Fibroblast of lung (primary cell): ENCODE data around the gene SLC30A7. TPM values are rescaled to one million over a fixed set of nuclear protein-coding genes. Genes with fewer than 3 reads are reported as not detected.

Experiments
- DNase-seq, 2 donors: peaks; one replicate each; pipeline versions ENCODE4 v3.0.0 to v3.0.0-alpha.2; 2010; ENCODE audit warnings: low read depth in 2 of 2
- H2AFZ ChIP-seq: 2 replicates; pipeline ENCODE4 v1.5.1; 2012; ENCODE audit warnings: low read length, control low read depth, inconsistent platforms
- H3K27ac ChIP-seq: 2 replicates; pipeline ENCODE4 v1.5.1; 2011; ENCODE audit warnings: low read length, control low read depth; ENCODE audit not compliant: insufficient read depth
- H3K27me3 ChIP-seq: 2 replicates; pipeline ENCODE4 v1.5.1; 2011; ENCODE audit warnings: mild to moderate bottlenecking, low read length; ENCODE audit not compliant: control insufficient read depth, insufficient read depth
- H3K36me3 ChIP-seq: 2 replicates; pipeline ENCODE4 v1.5.1; 2011; ENCODE audit warnings: low read length; ENCODE audit not compliant: control insufficient read depth, insufficient read depth
- H3K4me1 ChIP-seq: 2 replicates; pipeline ENCODE4 v1.5.1; 2011; ENCODE audit warnings: low read length; ENCODE audit not compliant: control insufficient read depth, insufficient read depth; ENCODE audit errors: extremely low read depth
- H3K4me2 ChIP-seq: 2 replicates; pipeline ENCODE4 v1.5.1; 2011; ENCODE audit warnings: low read length, control low read depth; ENCODE audit not compliant: insufficient read depth; ENCODE audit errors: extremely low read depth
- H3K4me3 ChIP-seq, 4 experiments: fragments of 200-600 bp in 1 of 4; sonication (generic) in 1 of 4; replicated peaks in 1 of 4; 2 replicates each; pipeline ENCODE4 v1.5.1; 2011 to 2016; ENCODE audit warnings: low read length in 4 of 4, low read depth in 3 of 4, mild to moderate bottlenecking in 3 of 4, control low read depth in 2 of 4, inconsistent platforms in 1 of 4, mixed read lengths in 1 of 4; ENCODE audit not compliant: insufficient read depth in 1 of 4; ENCODE audit errors: control extremely low read depth in 1 of 4
- H3K79me2 ChIP-seq: 2 replicates; pipeline ENCODE4 v1.5.1; 2012; ENCODE audit warnings: mild to moderate bottlenecking, low read length, inconsistent platforms; ENCODE audit not compliant: control insufficient read depth, insufficient read depth
- H3K9ac ChIP-seq: 2 replicates; pipeline ENCODE4 v1.5.1; 2011; ENCODE audit warnings: mild to moderate bottlenecking, low read length, control low read depth; ENCODE audit not compliant: insufficient read depth
- H3K9me3 ChIP-seq: 2 replicates; pipeline ENCODE4 v1.5.1; 2012; ENCODE audit warnings: low read depth, low read length; ENCODE audit not compliant: control insufficient read depth, insufficient read depth
- H4K20me1 ChIP-seq: 2 replicates; pipeline ENCODE4 v1.5.1; 2011; ENCODE audit warnings: low read length; ENCODE audit not compliant: control insufficient read depth, insufficient read depth; ENCODE audit errors: extremely low read depth
- CTCF ChIP-seq, 2 donors: IDR thresholded peaks in 1 of 2; conservative IDR thresholded peaks in 1 of 2; 1 replicate in 1 of 2; 2 replicates in 1 of 2; pipeline ENCODE4 v1.5.1; 2011 to 2012; ENCODE audit warnings: low read length in 2 of 2, control low read depth in 1 of 2, inconsistent platforms in 1 of 2, low read depth in 1 of 2, mild to moderate bottlenecking in 1 of 2
- EZH2 ChIP-seq: IDR thresholded peaks from 2 replicates; pipeline ENCODE4 v1.5.1; 2012; ENCODE audit warnings: low read length, control low read depth, mild to moderate bottlenecking; ENCODE audit errors: missing control alignments
- polyA plus RNA-seq, 2 donors: library from polyadenylated mRNA; depleted of rRNA in 1 of 2; stranded (reverse) in 1 of 2; unstranded in 1 of 2; fragments of >200 nt; gene quantifications; 2 replicates each; pipeline ENCODE4 v1.2.1, GENCODE V29; 2011 to 2012; ENCODE audit warnings: missing spikeins in 1 of 2
- total RNA-seq: library from RNA; depleted of rRNA; stranded (reverse); fragments of >200 nt; gene quantifications from 2 replicates; pipeline ENCODE4 v1.2.1, GENCODE V29; 2014

The SLC30A7 gene
- total and polyA plus RNA-seq, 2 donors (not counting 1 experiment from before 2014, with no cell fraction given), result 23.1 to 37.4 TPM

- no peak for TF ChIP-seq CTCF (conservative IDR thresholded peaks at IDR 0.05 in 1 of 2, IDR thresholded peaks at IDR 0.05 in 1 of 2; ENCODE audit: low read depth in 1 of 2, low read length in 2 of 2)
- no peak for TF ChIP-seq EZH2
- Histone ChIP-seq H3K4me1 (no peaks in the 10 kb centered on the region), H4K20me1 (no peaks in the 10 kb centered on the region), H3K9ac (no peak overlapping the region), H3K9me3 (no peaks in the 10 kb centered on the region), H3K4me3 (no peak overlapping the region), H2AFZ (no peak overlapping the region), H3K79me2 (no peaks in the 10 kb centered on the region), H3K36me3 (peaks cover 3% of the 10 kb centered on the region), H3K27ac (no peak overlapping the region), H3K27me3 (no peaks in the 10 kb centered on the region), H3K4me2 (no peak overlapping the region)
- DNase-seq, result no peak
Observed at GRCh38 chr1:100927276-100927675, 31.4 kb downstream of the SLC30A7 start.

GRCh38 chr1:100928128-100928527, 32.2 kb downstream of the SLC30A7 start:
- Histone ChIP-seq H3K9ac (no peak overlapping the region), H3K79me2 (no peaks in the 10 kb centered on the region), H3K27me3 (no peaks in the 10 kb centered on the region), H2AFZ (no peak overlapping the region), H3K4me2 (no peak overlapping the region), H3K4me3 (no peak overlapping the region), H3K9me3 (no peaks in the 10 kb centered on the region), H3K27ac (no peak overlapping the region), H3K36me3 (peaks cover 3% of the 10 kb centered on the region), H3K4me1 (no peaks in the 10 kb centered on the region), H4K20me1 (no peaks in the 10 kb centered on the region)
- no peak for DNase-seq
- TF ChIP-seq CTCF (conservative IDR thresholded peaks at IDR 0.05 in 1 of 2, IDR thresholded peaks at IDR 0.05 in 1 of 2; ENCODE audit: low read depth in 1 of 2, low read length in 2 of 2), result peak in 1 of 2 donors; percentile 8
- no peak for TF ChIP-seq EZH2

GRCh38 chr1:100930494-100930893, 34.6 kb downstream of the SLC30A7 start:
- Histone ChIP-seq H3K4me2 (no peak overlapping the region), H4K20me1 (no peaks in the 10 kb centered on the region), H3K36me3 (no peaks in the 10 kb centered on the region), H3K27me3 (no peaks in the 10 kb centered on the region), H3K27ac (no peak overlapping the region), H2AFZ (no peak overlapping the region), H3K4me3 (no peak overlapping the region), H3K9me3 (no peaks in the 10 kb centered on the region), H3K4me1 (no peaks in the 10 kb centered on the region), H3K79me2 (no peaks in the 10 kb centered on the region), H3K9ac (no peak overlapping the region)
- TF ChIP-seq CTCF (conservative IDR thresholded peaks at IDR 0.05 in 1 of 2, IDR thresholded peaks at IDR 0.05 in 1 of 2; ENCODE audit: low read depth in 1 of 2, low read length in 2 of 2) (no peak), EZH2 (no peak)
- no peak for DNase-seq
